ENCODE results near the gene LHPP.

Gene LHPP

GRCh38 chr10:124505279-124505678 lies 43.7 kb downstream of the LHPP start:
- H3K36me3 Mint-ChIP-seq (ENCODE audit: insufficient read depth) = no peaks in the 10 kb centered on the region
- ATAC-seq (replicated peaks) (no peak), DNase-seq (no peak)
- H3K27ac Mint-ChIP-seq = no peak overlapping the region
- no peak overlapping the region for H3K4me3 Mint-ChIP-seq
- H3K9me3 Mint-ChIP-seq = no peaks in the 10 kb centered on the region
- no peaks in the 10 kb centered on the region for H3K27me3 Mint-ChIP-seq
- no peaks in the 10 kb centered on the region for H3K4me1 Mint-ChIP-seq (ENCODE audit: low read depth in 2 of 2)

GRCh38 chr10:124508070-124508667 lies 46.5 kb downstream of the LHPP start:
- Mint-ChIP-seq H3K9me3 (no peaks in the 10 kb centered on the region), H3K36me3 (ENCODE audit: insufficient read depth) (no peaks in the 10 kb centered on the region), H3K4me1 (ENCODE audit: low read depth in 2 of 2) (peaks cover 0 to 5% of the 10 kb centered on the region in 2 donors), H3K27ac (peak overlapping the region in 1 of 2 donors; percentile 38), H3K4me3 (no peak overlapping the region), H3K27me3 (no peaks in the 10 kb centered on the region)
- DNase-seq (no peak), ATAC-seq (replicated peaks) (no peak)

- peaks cover 0 to 5% of the 10 kb centered on the region in 2 donors for H3K4me1 Mint-ChIP-seq (ENCODE audit: low read depth in 2 of 2)
- no peak overlapping the region for H3K27ac Mint-ChIP-seq
- DNase-seq = no peak
- ATAC-seq (replicated peaks) = no peak
- no peak overlapping the region for H3K4me3 Mint-ChIP-seq
- H3K27me3 Mint-ChIP-seq = no peaks in the 10 kb centered on the region
- H3K36me3 Mint-ChIP-seq (ENCODE audit: insufficient read depth) = no peaks in the 10 kb centered on the region
- no peaks in the 10 kb centered on the region for H3K9me3 Mint-ChIP-seq
Observed at GRCh38 chr10:124508907-124509454, 47.4 kb downstream of the LHPP start.

GRCh38 chr10:124509880-124510632 lies 48.4 kb downstream of the LHPP start:
- Mint-ChIP-seq H3K27me3 (no peaks in the 10 kb centered on the region), H3K4me1 (ENCODE audit: low read depth in 2 of 2) (peaks cover 0 to 5% of the 10 kb centered on the region in 2 donors), H3K9me3 (no peaks in the 10 kb centered on the region), H3K27ac (no peak overlapping the region), H3K4me3 (no peak overlapping the region), H3K36me3 (ENCODE audit: insufficient read depth) (no peaks in the 10 kb centered on the region)
- ATAC-seq (replicated peaks) (no peak), DNase-seq (no peak)

GRCh38 chr10:124510759-124511158 lies 49.1 kb downstream of the LHPP start:
- H3K36me3 Mint-ChIP-seq (ENCODE audit: insufficient read depth) = no peaks in the 10 kb centered on the region
- DNase-seq (no peak), ATAC-seq (replicated peaks) (no peak)
- no peak overlapping the region for H3K4me3 Mint-ChIP-seq
- H3K27me3 Mint-ChIP-seq = no peaks in the 10 kb centered on the region
- H3K4me1 Mint-ChIP-seq (ENCODE audit: low read depth in 2 of 2) = peaks cover 0 to 5% of the 10 kb centered on the region in 2 donors
- H3K27ac Mint-ChIP-seq = no peak overlapping the region
- H3K9me3 Mint-ChIP-seq = no peaks in the 10 kb centered on the region

GRCh38 chr10:124511205-124512039 lies 49.8 kb downstream of the LHPP start:
- ATAC-seq (replicated peaks) = peak; percentile 59
- Mint-ChIP-seq H3K36me3 (ENCODE audit: insufficient read depth) (no peaks in the 10 kb centered on the region), H3K27ac (no peak overlapping the region), H3K4me1 (ENCODE audit: low read depth in 2 of 2) (peaks cover 0 to 5% of the 10 kb centered on the region in 2 donors), H3K9me3 (no peaks in the 10 kb centered on the region), H3K4me3 (no peak overlapping the region), H3K27me3 (no peaks in the 10 kb centered on the region)
- DNase-seq = no peak

- Mint-ChIP-seq H3K27ac (no peak overlapping the region), H3K4me3 (no peak overlapping the region)
Observed at GRCh38 chr10:124512040-124512428, 50.4 kb downstream of the LHPP start.

GRCh38 chr10:124512600-124512999 lies 51.0 kb downstream of the LHPP start:
- no peaks in the 10 kb centered on the region for H3K9me3 Mint-ChIP-seq
- H3K4me1 Mint-ChIP-seq (ENCODE audit: low read depth in 2 of 2) = peaks cover 0 to 5% of the 10 kb centered on the region in 2 donors
- no peak overlapping the region for H3K4me3 Mint-ChIP-seq
- no peaks in the 10 kb centered on the region for H3K27me3 Mint-ChIP-seq
- ATAC-seq (replicated peaks) (no peak), DNase-seq (no peak)
- no peaks in the 10 kb centered on the region for H3K36me3 Mint-ChIP-seq (ENCODE audit: insufficient read depth)
- H3K27ac Mint-ChIP-seq = no peak overlapping the region

More at GRCh38 chr10:124512040-124512428, 50.4 kb downstream of the LHPP start:
- ATAC-seq (replicated peaks) (no peak), DNase-seq (no peak)
- Mint-ChIP-seq H3K36me3 (ENCODE audit: insufficient read depth) (no peaks in the 10 kb centered on the region), H3K27me3 (no peaks in the 10 kb centered on the region), H3K4me1 (ENCODE audit: low read depth in 2 of 2) (peaks cover 0 to 5% of the 10 kb centered on the region in 2 donors), H3K9me3 (no peaks in the 10 kb centered on the region)

GRCh38 chr10:124515244-124515970 lies 53.8 kb downstream of the LHPP start:
- no peaks in the 10 kb centered on the region for H3K9me3 Mint-ChIP-seq
- DNase-seq (no peak), ATAC-seq (replicated peaks) (no peak)
- no peak overlapping the region for H3K27ac Mint-ChIP-seq
- no peaks in the 10 kb centered on the region for H3K36me3 Mint-ChIP-seq (ENCODE audit: insufficient read depth)
- no peak overlapping the region for H3K4me3 Mint-ChIP-seq
- H3K4me1 Mint-ChIP-seq (ENCODE audit: low read depth in 2 of 2) = peaks cover 0 to 5% of the 10 kb centered on the region in 2 donors
- H3K27me3 Mint-ChIP-seq = no peaks in the 10 kb centered on the region

- Mint-ChIP-seq H3K27me3 (no peaks in the 10 kb centered on the region), H3K9me3 (no peaks in the 10 kb centered on the region), H3K36me3 (ENCODE audit: insufficient read depth) (no peaks in the 10 kb centered on the region), H3K27ac (no peak overlapping the region), H3K4me1 (ENCODE audit: low read depth in 2 of 2) (peaks cover 0 to 5% of the 10 kb centered on the region in 2 donors), H3K4me3 (no peak overlapping the region)
- ATAC-seq (replicated peaks) = no peak
- DNase-seq = no peak
Observed at GRCh38 chr10:124516181-124516580, 54.6 kb downstream of the LHPP start.

- H3K27ac Mint-ChIP-seq = no peak overlapping the region
Observed at GRCh38 chr10:124516746-124517397, 55.2 kb downstream of the LHPP start.

GRCh38 chr10:124517461-124517860 lies 55.8 kb downstream of the LHPP start:
- no peak for DNase-seq
- H3K4me1 Mint-ChIP-seq (ENCODE audit: low read depth in 2 of 2) = no peaks in the 10 kb centered on the region
- H3K27me3 Mint-ChIP-seq = no peaks in the 10 kb centered on the region
- no peak overlapping the region for H3K4me3 Mint-ChIP-seq
- H3K27ac Mint-ChIP-seq = no peak overlapping the region
- H3K9me3 Mint-ChIP-seq = no peaks in the 10 kb centered on the region
- no peak for ATAC-seq (replicated peaks)
- no peaks in the 10 kb centered on the region for H3K36me3 Mint-ChIP-seq (ENCODE audit: insufficient read depth)

More at GRCh38 chr10:124516746-124517397, 55.2 kb downstream of the LHPP start:
- Mint-ChIP-seq H3K4me1 (ENCODE audit: low read depth in 2 of 2) (peaks cover 0 to 2% of the 10 kb centered on the region in 2 donors), H3K4me3 (no peak overlapping the region), H3K27me3 (no peaks in the 10 kb centered on the region), H3K9me3 (no peaks in the 10 kb centered on the region), H3K36me3 (ENCODE audit: insufficient read depth) (no peaks in the 10 kb centered on the region)
- ATAC-seq (replicated peaks) (no peak), DNase-seq (no peak)

All from effector memory CD8-positive, alpha-beta T cell (primary cell).